HG03342 (cell line): ENCODE results near the gene RNF208.
A peak's percentile ranks its signal among the peaks of the same experiment; 100 is the strongest.
"Not testable (repeated sequence)": the region's sequence is repeated elsewhere in the genome, so short reads cannot be mapped to it uniquely, and the experiment has no call there.

Source experiments
- ATAC-seq: cut with Tn5 transposase; IDR thresholded peaks from one replicate; pipeline ENCODE4 v1.9.1; 2021; ENCODE audit warnings: mild to moderate bottlenecking, moderate library complexity; ENCODE audit not compliant: unreplicated experiment

Gene RNF208

GRCh38 chr9:137253717-137254623 lies 31.9 kb upstream of the RNF208 start:
- no peak for ATAC-seq

GRCh38 chr9:137252555-137253506 lies 30.8 kb upstream of the RNF208 start:
- no peak for ATAC-seq

GRCh38 chr9:137251490-137252268 lies 29.6 kb upstream of the RNF208 start:
- no peak for ATAC-seq

GRCh38 chr9:137251194-137251461 lies 29.1 kb upstream of the RNF208 start, which contains the start of gene STPG3:
Gene STPG3, plus strand, starts transcription at chr9:137251286. Its CDS starts 1 bp downstream, at chr9:137251287.
- no peak for ATAC-seq

GRCh38 chr9:137250329-137251193 lies 28.5 kb upstream of the RNF208 start:
- no peak for ATAC-seq

GRCh38 chr9:137247916-137248175 lies 25.8 kb upstream of the RNF208 start:
- ATAC-seq, result no peak

- ATAC-seq, result no peak
Observed at GRCh38 chr9:137247135-137247915, 25.3 kb upstream of the RNF208 start.

- no peak for ATAC-seq
Observed at GRCh38 chr9:137245450-137246421, 23.7 kb upstream of the RNF208 start.

GRCh38 chr9:137244486-137245449 lies 22.7 kb upstream of the RNF208 start:
- no peak for ATAC-seq

- no peak for ATAC-seq
Observed at GRCh38 chr9:137243626-137244485, 21.8 kb upstream of the RNF208 start.

GRCh38 chr9:137243266-137243625 lies 21.2 kb upstream of the RNF208 start:
- ATAC-seq, result not testable (repeated sequence)

GRCh38 chr9:137242269-137243203 lies 20.5 kb upstream of the RNF208 start:
- no peak for ATAC-seq

- ATAC-seq, result peak; percentile 4
Observed at GRCh38 chr9:137241490-137242268, 19.6 kb upstream of the RNF208 start.

GRCh38 chr9:137240841-137241489 lies 18.9 kb upstream of the RNF208 start, which contains the start of gene TUBB4B:
Gene TUBB4B, plus strand, starts transcription at chr9:137241287. Its CDS starts 74 bp downstream, at chr9:137241361.
- peak; percentile 70 for ATAC-seq
